HCT116 (cell line): Measurements from ENCODE around the gene RCC2. TPM values are rescaled to one million over a fixed set of nuclear protein-coding genes. Genes with fewer than 3 reads are reported as not detected.
"Not testable (repeated sequence)": the region's sequence is repeated elsewhere in the genome, so short reads cannot be mapped to it uniquely, and the experiment has no call there.

Experiments used
- ATAC-seq: fragments of 200-7000 bp; cut with Tn5 transposase; 2 replicates; pipeline ENCODE4 v1.9.1; 2020; ENCODE audit warnings: mild to moderate bottlenecking, moderate library complexity
- BruUV-seq: library from RNA; stranded (reverse); fragments of 400-500 nt; replicated peaks from 2 replicates; lab custom pipeline; 2021; lab: Mats Ljungman, UMichigan
- CTCF ChIA-PET: fragments of 300-600 bp; sonication (Branson Sonifier 250); formaldehyde crosslinking; loops from one replicate; lab custom pipeline; 2021; ENCODE audit warnings: antibody characterized with exemption; lab: Charles Lee
- POLR2A ChIA-PET: fragments of 300-600, 350-600 bp; sonication (Branson Sonifier 250); formaldehyde crosslinking; loops from one replicate; lab custom pipeline; 2021; ENCODE audit warnings: antibody characterized with exemption; lab: Charles Lee
- RAD21 ChIA-PET, 2 experiments: fragments of 300-600 bp; sonication (Branson Sonifier 250); formaldehyde crosslinking; loops; one replicate each; lab custom pipeline; 2023; ENCODE audit warnings: low total read pairs in 2 of 2; ENCODE audit not compliant: uncharacterized antibody in 2 of 2, unreplicated experiment in 2 of 2, low non-redundant PET in 1 of 2; lab: Charles Lee
- DNase-seq: peaks from one replicate; pipeline ENCODE4 v3.0.0-alpha.2; 2010; ENCODE audit warnings: low read depth, low spot score
- H2AFZ ChIP-seq: fragments of 200-600 bp; shearing (Covaris generic), sonication (generic); 2 replicates; pipeline ENCODE4 v1.6.1; 2017; ENCODE audit warnings: low read depth, mixed run types, mixed read lengths, antibody characterized with exemption, low read length; ENCODE audit not compliant: poor library complexity, severe bottlenecking
- H3K27ac ChIP-seq: 2 replicates; pipeline ENCODE4 v1.5.1; 2012; ENCODE audit warnings: low read depth, low read length
- H3K27me3 ChIP-seq: fragments of 200-600 bp; sonication (generic); 2 replicates; pipeline ENCODE4 v1.6.1; 2016; ENCODE audit warnings: mixed run types, low read length, mixed read lengths; ENCODE audit not compliant: insufficient read depth
- H3K36me3 ChIP-seq, 2 experiments: fragments of 200-500 bp in 1 of 2; fragments of 200-600 bp in 1 of 2; sonication (Bioruptor generic) in 1 of 2; sonication (generic) in 1 of 2; 2 replicates each; pipeline versions ENCODE4 v1.5.1 to v1.6.1; 2014 to 2016; ENCODE audit warnings: low read length in 2 of 2, inconsistent platforms in 1 of 2, mixed read lengths in 1 of 2, mixed run types in 1 of 2; ENCODE audit not compliant: insufficient read depth in 2 of 2, control insufficient read depth in 1 of 2
- H3K4me1 ChIP-seq, 2 experiments: fragments of 200-600 bp in 1 of 2; sonication (generic) in 1 of 2; 2 replicates each; pipeline versions ENCODE4 v1.5.1 to v1.6.1; 2012 to 2017; ENCODE audit warnings: low read length in 2 of 2, inconsistent platforms in 1 of 2, mild to moderate bottlenecking in 1 of 2, mixed read lengths in 1 of 2, mixed run types in 1 of 2, moderate library complexity in 1 of 2; ENCODE audit not compliant: insufficient read depth in 2 of 2, control insufficient read depth in 1 of 2
- H3K4me2 ChIP-seq: fragments of 200-600 bp; sonication (generic); 2 replicates; pipeline ENCODE4 v1.6.1; 2017; ENCODE audit warnings: mixed run types, low read length, mixed read lengths
- H3K4me3 ChIP-seq, 2 experiments: fragments of 200-600 bp in 1 of 2; sonication (generic) in 1 of 2; replicated peaks in 1 of 2; 2 replicates each; pipeline ENCODE4 v1.5.1; 2011 to 2016; ENCODE audit warnings: low read length in 2 of 2, control low read depth in 1 of 2, low read depth in 1 of 2, mild to moderate bottlenecking in 1 of 2, mixed read lengths in 1 of 2, mixed run types in 1 of 2
- H3K79me2 ChIP-seq: fragments of 200-600 bp; sonication (generic); 2 replicates; pipeline ENCODE4 v1.6.1; 2017; ENCODE audit warnings: mild to moderate bottlenecking, mixed run types, low read length, moderate library complexity, mixed read lengths; ENCODE audit not compliant: insufficient read depth
- H3K9ac ChIP-seq: fragments of 200-600 bp; sonication (generic); 2 replicates; pipeline ENCODE4 v1.6.1; 2016; ENCODE audit warnings: low read length, mixed read lengths
- H3K9me2 ChIP-seq: fragments of 200-600 bp; sonication (generic), shearing (Covaris generic); 2 replicates; pipeline ENCODE4 v1.6.1; 2017; ENCODE audit warnings: mixed run types, mild to moderate bottlenecking, moderate library complexity; ENCODE audit not compliant: insufficient read depth
- H3K9me3 ChIP-seq, 2 experiments: fragments of 200-500 bp in 1 of 2; fragments of 200-600 bp in 1 of 2; sonication (Bioruptor generic) in 1 of 2; sonication (generic) in 1 of 2; 2 replicates each; pipeline ENCODE4 v1.6.1; 2014 to 2017; ENCODE audit warnings: low read length in 2 of 2, mixed read lengths in 2 of 2, inconsistent platforms in 1 of 2, low read depth in 1 of 2, mild to moderate bottlenecking in 1 of 2, mixed run types in 1 of 2, moderate library complexity in 1 of 2; ENCODE audit not compliant: control insufficient read depth in 1 of 2, insufficient read depth in 1 of 2
- H4K20me1 ChIP-seq: fragments of 200-600 bp; sonication (generic), shearing (Covaris generic); 2 replicates; pipeline ENCODE4 v1.6.1; 2017; ENCODE audit warnings: mixed run types, mild to moderate bottlenecking, moderate library complexity; ENCODE audit not compliant: insufficient read depth
- CBX3 ChIP-seq: IDR thresholded peaks from 2 replicates; pipeline ENCODE4 v1.6.1; 2012; ENCODE audit warnings: low read depth
- ELF1 ChIP-seq: IDR thresholded peaks from 2 replicates; pipeline ENCODE4 v1.6.1; 2012; ENCODE audit warnings: low read depth, borderline replicate concordance
- EZH2 ChIP-seq: fragments of 200-600 bp; sonication (generic); IDR thresholded peaks from 2 replicates; pipeline ENCODE4 v1.6.1; 2017; ENCODE audit warnings: antibody characterized with exemption, mixed run types
- FOSL1 ChIP-seq: IDR thresholded peaks from 2 replicates; pipeline ENCODE4 v1.6.1; 2012; ENCODE audit warnings: low read depth
- JUND ChIP-seq: IDR thresholded peaks from 2 replicates; pipeline ENCODE4 v1.6.1; 2012
- POLR2AphosphoS5 ChIP-seq: IDR thresholded peaks from 2 replicates; pipeline ENCODE4 v1.6.1; 2011; ENCODE audit warnings: mild to moderate bottlenecking, low read depth, low read length, moderate library complexity
- RAD21 ChIP-seq: IDR thresholded peaks from 2 replicates; pipeline ENCODE4 v1.6.1; 2012; ENCODE audit warnings: low read depth, mild to moderate bottlenecking
- YY1 ChIP-seq: IDR thresholded peaks from 2 replicates; pipeline ENCODE4 v1.6.1; 2011; ENCODE audit warnings: low read length, low read depth, moderate library complexity, mild to moderate bottlenecking; ENCODE audit not compliant: insufficient replicate concordance; ENCODE audit errors: extremely low read depth
- ZFX ChIP-seq: fragments of 450-650 bp; IDR thresholded peaks from 2 replicates; pipeline ENCODE4 v1.6.1; 2017
- intact Hi-C: fragments of 100-400 bp; cut with micrococcal nuclease; formaldehyde crosslinking; loops from 2 replicates; pipeline ENCODE4 v1.10.0; 2022
- total RNA-seq: library from RNA; stranded (reverse); gene quantifications from one replicate; pipeline ENCODE4 v1.2.1, GENCODE V29; 2021; ENCODE audit not compliant: unreplicated experiment
- TF ChIP-seq, protein P1 (sequence below): IDR thresholded peaks from 2 replicates; pipeline ENCODE4 v1.6.1; 2012
- TF ChIP-seq, protein P2 (sequence below), 3 experiments: fragments of 200-600 bp in 1 of 3; sonication (generic) in 1 of 3; IDR thresholded peaks in 2 of 3; conservative IDR thresholded peaks in 1 of 3; 2 replicates each; pipeline ENCODE4 v1.5.1; 2012 to 2017; ENCODE audit warnings: low read depth in 2 of 3, low read length in 2 of 3, antibody characterized with exemption in 1 of 3, borderline replicate concordance in 1 of 3, control low read depth in 1 of 3, mild to moderate bottlenecking in 1 of 3, mixed read lengths in 1 of 3, mixed run types in 1 of 3, moderate library complexity in 1 of 3; ENCODE audit not compliant: insufficient read depth in 1 of 3

Gene RCC2
- total RNA-seq, 1 experiment from 2014 or later = 178 TPM

DNA sequence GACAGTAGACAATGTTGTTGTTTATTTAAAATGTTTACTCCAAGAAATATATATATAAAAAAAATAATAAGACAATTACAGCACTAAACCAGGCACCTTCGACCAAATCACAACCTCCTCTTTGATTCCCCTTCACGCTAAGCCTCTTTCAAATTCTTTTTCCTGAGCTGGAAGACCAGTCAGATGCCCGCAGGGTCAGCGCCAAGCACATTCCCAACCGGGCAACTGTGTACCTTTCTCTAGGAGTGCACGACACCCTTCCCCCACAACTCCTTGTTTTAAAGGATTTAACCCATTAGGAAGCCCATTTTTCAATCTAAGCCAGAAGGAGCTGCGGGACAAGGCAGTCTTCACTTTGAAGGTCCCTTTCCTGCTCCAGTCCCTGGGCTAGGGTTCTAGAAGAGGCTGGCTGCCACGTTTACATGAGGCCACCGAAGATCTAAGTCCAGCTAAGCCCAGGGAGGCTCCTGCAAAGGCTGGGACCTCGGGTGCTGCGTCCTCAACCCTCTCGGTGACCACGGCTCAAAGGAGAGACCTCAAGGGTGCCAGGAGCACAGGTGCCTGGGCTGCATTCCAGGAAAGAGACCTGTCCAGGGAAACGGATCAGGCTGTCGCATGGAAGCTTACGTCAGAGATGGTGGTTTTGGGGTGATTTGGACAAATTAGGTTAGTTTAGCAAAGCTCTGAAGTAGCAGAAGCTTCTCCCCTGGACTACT lies 32.6 kb downstream of the RCC2 start:
- DNase-seq, H3K9ac ChIP-seq, POLR2A ChIA-PET, H3K79me2 ChIP-seq, H3K4me3 ChIP-seq, H3K4me1 ChIP-seq, RAD21 ChIA-PET, H2AFZ ChIP-seq, H4K20me1 ChIP-seq, H3K9me3 ChIP-seq, BruUV-seq, H3K4me2 ChIP-seq, ATAC-seq, H3K27me3 ChIP-seq, H3K9me2 ChIP-seq, H3K27ac ChIP-seq: not testable (repeated sequence)
- H3K36me3 ChIP-seq = peaks cover 22 to 37% of the 10 kb centered on the region in 2 experiments
- intact Hi-C loops = loop anchor here (1.0 kb wide), 2 partner anchors 282 to 348 kb away; no protein-coding TSS in a partner anchor
- CTCF ChIA-PET = interaction anchor here (0.8 to 2.7 kb wide), 4 partner anchors 10 to 347 kb away, joined by 3 to 8 read pairs (median 4); no protein-coding TSS in a partner anchor

- H3K4me2 ChIP-seq = no peak overlapping the region
- no peaks in the 10 kb centered on the region for H3K4me1 ChIP-seq
- H3K36me3 ChIP-seq = peaks cover 17 to 29% of the 10 kb centered on the region in 2 experiments
- ATAC-seq = peak; percentile 93
- H3K79me2 ChIP-seq = no peaks in the 10 kb centered on the region
- CTCF ChIA-PET = interaction anchor here (0.8 to 2.7 kb wide), 4 partner anchors 9 to 346 kb away, joined by 3 to 8 read pairs (median 4); no protein-coding TSS in a partner anchor
- H2AFZ ChIP-seq = no peak overlapping the region
- H3K27me3 ChIP-seq = no peaks in the 10 kb centered on the region
- H3K9me2 ChIP-seq = no peaks in the 10 kb centered on the region
- no TSS peak for BruUV-seq
- POLR2A ChIA-PET = no interaction called here
- H3K9ac ChIP-seq = no peak overlapping the region
- peak; percentile 22 for DNase-seq
- H4K20me1 ChIP-seq = no peaks in the 10 kb centered on the region
- no peak overlapping the region for H3K27ac ChIP-seq
- intact Hi-C loops = loop anchor here (1.0 kb wide), 2 partner anchors 281 to 347 kb away; no protein-coding TSS in a partner anchor
- no peaks in the 10 kb centered on the region for H3K9me3 ChIP-seq
- no peak overlapping the region for H3K4me3 ChIP-seq
- RAD21 ChIA-PET = no interaction called here
- TF ChIP-seq CBX3 = no peak
- TF ChIP-seq JUND = no peak
- no peak for TF ChIP-seq FOSL1
- TF ChIP-seq RAD21 = peak; percentile 75
- no peak for TF ChIP-seq ELF1
- no peak for TF ChIP-seq EZH2
- peak; percentile 51; the same call in 1 of the 2 replicates for TF ChIP-seq POLR2AphosphoS5
- TF ChIP-seq, protein P1, sequence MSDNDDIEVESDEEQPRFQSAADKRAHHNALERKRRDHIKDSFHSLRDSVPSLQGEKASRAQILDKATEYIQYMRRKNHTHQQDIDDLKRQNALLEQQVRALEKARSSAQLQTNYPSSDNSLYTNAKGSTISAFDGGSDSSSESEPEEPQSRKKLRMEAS = no peak
- TF ChIP-seq YY1 = no peak
- TF ChIP-seq, protein P2, sequence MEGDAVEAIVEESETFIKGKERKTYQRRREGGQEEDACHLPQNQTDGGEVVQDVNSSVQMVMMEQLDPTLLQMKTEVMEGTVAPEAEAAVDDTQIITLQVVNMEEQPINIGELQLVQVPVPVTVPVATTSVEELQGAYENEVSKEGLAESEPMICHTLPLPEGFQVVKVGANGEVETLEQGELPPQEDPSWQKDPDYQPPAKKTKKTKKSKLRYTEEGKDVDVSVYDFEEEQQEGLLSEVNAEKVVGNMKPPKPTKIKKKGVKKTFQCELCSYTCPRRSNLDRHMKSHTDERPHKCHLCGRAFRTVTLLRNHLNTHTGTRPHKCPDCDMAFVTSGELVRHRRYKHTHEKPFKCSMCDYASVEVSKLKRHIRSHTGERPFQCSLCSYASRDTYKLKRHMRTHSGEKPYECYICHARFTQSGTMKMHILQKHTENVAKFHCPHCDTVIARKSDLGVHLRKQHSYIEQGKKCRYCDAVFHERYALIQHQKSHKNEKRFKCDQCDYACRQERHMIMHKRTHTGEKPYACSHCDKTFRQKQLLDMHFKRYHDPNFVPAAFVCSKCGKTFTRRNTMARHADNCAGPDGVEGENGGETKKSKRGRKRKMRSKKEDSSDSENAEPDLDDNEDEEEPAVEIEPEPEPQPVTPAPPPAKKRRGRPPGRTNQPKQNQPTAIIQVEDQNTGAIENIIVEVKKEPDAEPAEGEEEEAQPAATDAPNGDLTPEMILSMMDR (IDR thresholded peaks at IDR 0.05 in 2 of 3, conservative IDR thresholded peaks at IDR 0.05 in 1 of 3; ENCODE audit: borderline replicate concordance in 1 of 3, insufficient read depth in 1 of 3, low read depth in 2 of 3, low read length in 2 of 3) = peak; percentile 55 to 87 (median 83)
- no peak for TF ChIP-seq ZFX
Observed at GRCh38 chr1:17405898-17406759, 33.3 kb downstream of the RCC2 start.
